ENCODE data around the gene NTN4. TPM values are rescaled to one million over a fixed set of nuclear protein-coding genes. Genes with fewer than 3 reads are reported as not detected.
A peak's percentile ranks its signal among the peaks of the same experiment; 100 is the strongest.
"Not testable (repeated sequence)": the region's sequence is repeated elsewhere in the genome, so short reads cannot be mapped to it uniquely, and the experiment has no call there.

Gene NTN4
- total RNA-seq: 104 and 211 TPM in 2 replicates

DNA sequence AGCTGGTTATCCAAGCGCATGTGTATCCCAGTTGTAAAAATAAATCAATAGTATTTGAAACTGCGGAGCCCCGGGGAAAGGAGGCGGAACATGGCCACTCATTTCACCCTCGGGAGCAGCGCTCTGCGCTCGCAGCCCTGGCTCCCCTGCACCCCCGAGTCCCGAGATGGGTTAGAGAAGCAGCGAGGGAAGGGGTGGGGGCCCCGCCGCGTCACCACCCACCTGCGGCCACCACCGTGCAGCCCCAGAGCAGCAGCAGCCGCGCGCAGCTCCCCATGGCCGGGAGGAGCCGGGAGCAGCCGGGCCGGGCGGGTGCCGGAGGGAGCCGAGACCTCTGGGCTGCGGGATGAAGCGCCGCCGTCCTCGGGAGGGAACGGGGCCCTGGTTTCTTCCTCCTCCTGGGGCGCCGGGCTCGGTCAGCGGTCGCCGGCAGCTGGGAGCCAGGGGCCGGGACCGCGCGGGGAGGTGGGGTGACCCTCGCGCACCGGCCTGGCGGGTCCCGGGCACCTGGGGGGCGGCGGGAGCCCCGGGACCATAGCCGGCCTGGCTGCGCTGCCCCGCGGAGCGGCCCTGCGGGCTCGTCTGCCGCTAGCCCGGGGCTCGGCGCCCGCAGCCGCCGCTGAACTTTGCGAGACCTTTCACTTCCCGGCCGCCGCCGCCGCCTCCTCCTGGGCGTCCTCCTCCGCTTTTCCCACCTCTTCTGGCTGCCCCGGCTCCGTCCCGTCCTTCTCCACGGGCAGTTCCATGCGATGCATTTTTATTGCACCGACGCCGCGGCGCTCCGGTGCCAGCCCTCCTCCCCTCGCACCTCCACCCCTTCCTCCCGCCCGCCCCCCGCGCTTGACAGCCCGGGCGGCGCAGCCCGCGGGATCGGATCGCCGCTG is at the start of gene NTN4:
NTN4 (minus strand) TSS at position 732 of the 884 bp plus-strand sequence; CDS start at position 277, 455 bp downstream.
- no peak for DNase-seq (ENCODE audit: extremely low read depth, low read depth, low spot score)

DNA sequence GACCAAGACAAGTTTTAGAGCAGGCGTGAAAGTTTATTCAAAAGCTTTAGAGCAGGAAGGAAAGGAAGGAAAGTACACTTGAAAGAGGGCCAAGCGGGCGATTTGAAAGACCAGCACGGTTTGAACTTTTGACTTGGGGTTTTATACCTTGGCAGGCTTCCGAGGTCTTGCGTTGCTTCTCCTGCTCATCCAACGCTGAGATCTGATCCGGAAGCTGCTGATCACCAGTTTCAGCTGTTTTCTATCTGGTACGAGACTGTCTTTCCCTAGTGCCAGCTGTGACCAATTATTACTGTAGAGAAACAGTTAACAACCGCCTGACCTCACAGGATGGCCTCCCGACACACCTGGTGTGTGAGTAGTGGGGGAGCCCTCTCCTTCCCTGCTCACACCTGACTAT is 47.6 kb upstream of the NTN4 start:
- DNase-seq (ENCODE audit: extremely low read depth, low read depth, low spot score): no peak

DNA sequence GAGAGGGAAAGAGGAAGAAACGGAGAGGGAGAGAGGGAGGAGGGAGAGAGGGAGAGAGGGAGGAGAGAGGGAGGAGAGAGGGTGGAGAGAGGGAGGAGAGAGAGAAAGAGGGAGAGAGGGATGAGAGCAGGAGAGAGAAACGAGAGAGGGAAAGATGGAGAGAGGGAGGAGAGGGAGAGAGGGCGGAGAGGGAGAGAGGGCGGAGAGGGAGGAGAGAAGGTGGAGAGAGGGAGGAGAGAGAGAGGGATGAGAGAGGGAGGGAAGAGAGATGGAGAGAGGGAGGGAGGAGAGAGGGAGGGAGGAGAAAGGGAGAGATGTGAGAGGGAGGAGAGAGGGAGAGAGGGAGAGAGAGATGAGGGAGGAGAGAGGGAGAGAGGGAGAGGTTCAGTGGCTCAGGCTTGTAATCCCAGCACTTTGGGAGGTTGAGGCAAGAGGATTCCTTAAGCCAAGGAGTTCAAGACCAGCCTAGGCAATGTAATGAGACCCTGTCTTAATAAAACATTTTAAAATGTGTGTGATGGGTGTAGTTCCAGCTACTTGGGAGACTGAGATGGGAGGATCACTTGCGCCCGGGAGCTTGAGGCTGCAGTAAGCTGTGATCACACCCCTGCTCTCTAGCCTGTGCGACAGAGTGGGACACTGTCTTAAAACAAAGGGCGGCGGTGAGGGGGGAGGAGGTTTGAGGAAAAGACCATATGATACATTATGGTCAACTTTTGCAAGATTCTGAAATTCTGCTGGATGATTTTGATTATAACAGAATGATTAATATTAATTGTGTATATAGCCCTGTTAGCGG is 46.9 kb upstream of the NTN4 start:
- no peak for DNase-seq (ENCODE audit: extremely low read depth, low read depth, low spot score)

DNA sequence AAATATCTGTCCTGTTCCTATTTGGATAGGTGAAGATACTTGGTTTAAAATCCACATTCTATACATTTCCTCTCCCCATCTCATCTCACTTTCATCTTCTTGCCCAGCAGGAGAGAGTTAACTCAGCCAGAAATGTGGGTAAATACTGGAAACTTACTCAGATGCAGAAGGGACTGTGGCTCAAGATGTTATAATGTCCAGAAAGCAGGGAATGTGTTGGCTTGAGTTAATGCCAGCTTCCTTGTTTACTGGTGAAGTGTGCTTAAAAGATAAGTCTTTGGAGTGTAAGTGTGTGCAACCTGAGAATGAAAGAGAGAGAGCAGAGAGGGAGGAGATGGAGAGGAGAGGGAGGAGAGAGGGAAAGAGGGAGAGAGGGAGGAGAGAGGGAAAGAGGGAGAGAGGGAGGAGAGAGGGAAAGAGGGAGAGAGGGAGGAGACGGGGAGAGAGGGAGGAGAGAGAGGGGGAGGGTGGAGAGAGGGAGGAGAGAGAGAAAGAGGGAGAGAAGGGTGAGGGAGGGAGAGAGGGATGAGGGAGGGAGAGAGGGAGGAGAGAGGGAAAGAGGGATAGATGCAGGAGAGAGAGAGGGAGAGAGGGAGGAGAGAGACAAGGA is 46.2 kb upstream of the NTN4 start:
- DNase-seq (ENCODE audit: extremely low read depth, low read depth, low spot score): no peak

DNA sequence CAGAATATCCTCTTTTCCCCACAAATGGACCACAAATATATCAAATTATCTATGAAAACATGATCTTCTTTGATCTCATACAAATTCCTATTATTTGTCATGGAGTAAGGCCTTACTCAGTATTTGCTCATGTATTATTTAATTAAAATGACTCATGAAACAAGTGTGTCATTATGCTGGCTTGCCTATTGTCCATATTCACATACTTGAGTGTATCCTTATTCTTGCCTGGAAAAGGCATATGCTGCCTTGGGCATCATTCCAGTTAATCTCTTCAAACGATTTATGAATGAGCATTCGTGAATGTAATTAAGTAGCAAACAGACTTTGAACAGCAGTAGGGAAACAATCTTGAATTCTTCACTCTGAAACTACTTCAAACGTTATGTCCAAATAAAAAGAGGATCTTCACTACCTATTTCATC is 45.6 kb upstream of the NTN4 start:
- DNase-seq (ENCODE audit: extremely low read depth, low read depth, low spot score): no peak

GRCh38 chr12:95834572-95834971 is 44.0 kb upstream of the NTN4 start:
- DNase-seq (ENCODE audit: extremely low read depth, low read depth, low spot score): no peak

- DNase-seq (ENCODE audit: extremely low read depth, low read depth, low spot score): no peak
Measured at GRCh38 chr12:95830335-95831089, 39.9 kb upstream of the NTN4 start.

DNA sequence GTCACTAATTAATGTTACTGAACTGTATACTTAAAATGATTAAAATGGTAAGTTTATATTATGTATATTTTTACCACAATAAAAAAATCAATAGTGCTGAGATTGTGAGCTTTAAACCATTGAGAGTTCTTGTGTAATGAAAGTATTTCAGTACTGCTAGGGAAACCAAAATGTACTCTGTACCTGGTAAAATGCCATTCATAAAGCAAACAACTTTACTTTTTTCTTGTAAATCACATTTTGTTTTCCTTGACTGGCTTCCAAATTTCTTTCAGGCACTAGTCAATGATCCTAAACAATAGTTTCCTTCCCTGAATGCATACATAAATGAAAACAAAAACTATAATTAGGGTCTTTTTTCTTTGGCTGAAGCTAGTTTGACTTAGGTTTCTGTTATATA is 38.8 kb upstream of the NTN4 start:
- DNase-seq (ENCODE audit: extremely low read depth, low read depth, low spot score): no peak

GRCh38 chr12:95820096-95820703 is 29.6 kb upstream of the NTN4 start:
- no peak for DNase-seq (ENCODE audit: extremely low read depth, low read depth, low spot score)

GRCh38 chr12:95815632-95816212 is 25.2 kb upstream of the NTN4 start:
- DNase-seq (ENCODE audit: extremely low read depth, low read depth, low spot score): no peak

GRCh38 chr12:95812155-95812554 is 21.6 kb upstream of the NTN4 start:
- DNase-seq (ENCODE audit: extremely low read depth, low read depth, low spot score): not testable (repeated sequence)

DNA sequence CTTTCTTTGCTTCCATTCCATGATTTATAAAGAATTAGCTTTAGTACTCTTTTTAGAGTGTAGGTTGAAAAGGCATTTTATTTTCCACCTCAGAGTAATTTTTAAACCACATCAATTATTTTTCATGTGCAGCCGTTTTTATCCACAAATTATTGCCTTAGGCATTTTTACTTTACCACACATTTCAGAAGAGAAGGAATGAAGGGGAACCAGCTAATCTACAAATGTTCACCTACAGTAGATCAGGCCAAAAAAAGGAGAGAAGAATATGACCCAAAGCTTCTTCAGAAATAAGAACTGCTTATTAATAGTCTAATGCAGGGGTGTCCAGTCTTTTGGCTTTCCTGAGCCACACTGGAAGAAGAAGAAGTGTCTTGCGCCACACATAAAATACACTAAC is 19.8 kb upstream of the NTN4 start:
- DNase-seq (ENCODE audit: extremely low read depth, low read depth, low spot score): no peak

GRCh38 chr12:95809000-95809680 is 18.6 kb upstream of the NTN4 start:
- DNase-seq (ENCODE audit: extremely low read depth, low read depth, low spot score): no peak

GRCh38 chr12:95808146-95808545 is 17.6 kb upstream of the NTN4 start:
- no peak for DNase-seq (ENCODE audit: extremely low read depth, low read depth, low spot score)

DNA sequence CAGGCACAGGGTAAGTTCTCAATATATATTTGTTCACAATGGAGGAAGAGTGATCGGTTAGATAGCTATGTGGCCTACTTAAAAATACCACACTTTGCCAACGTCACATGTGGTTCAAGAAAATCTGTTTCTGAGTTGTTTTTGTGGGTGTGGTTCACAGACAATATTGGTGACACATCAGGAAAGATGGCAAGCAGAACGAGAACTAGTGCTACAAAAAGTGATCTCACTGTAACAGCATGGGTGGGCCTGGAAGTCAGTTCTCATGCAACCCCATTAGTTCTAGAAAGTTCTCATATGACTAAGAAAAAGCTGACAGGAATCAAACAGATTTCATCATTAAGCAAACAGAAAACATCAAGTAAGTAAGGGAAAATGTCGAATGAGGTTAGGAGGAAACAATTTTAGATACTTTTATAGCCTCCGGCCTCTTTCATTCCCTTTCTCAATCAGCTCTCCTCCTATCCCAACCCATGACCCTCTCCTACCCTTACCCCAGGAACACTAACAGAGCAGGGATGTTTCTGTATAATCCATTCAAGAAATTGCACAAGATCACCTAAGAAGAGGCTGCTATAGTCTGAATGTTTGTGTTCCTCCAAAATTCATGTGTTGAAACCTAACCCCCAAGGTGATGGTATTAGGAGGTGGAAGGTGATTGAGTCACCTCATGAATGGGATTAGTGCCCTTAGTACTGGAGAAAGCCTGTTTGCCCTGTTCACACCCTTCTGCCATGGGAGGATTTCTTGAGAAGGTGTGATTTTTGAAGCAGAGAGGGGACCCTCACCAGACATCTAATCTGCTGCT is 15.5 kb upstream of the NTN4 start:
- no peak for DNase-seq (ENCODE audit: extremely low read depth, low read depth, low spot score)

GRCh38 chr12:95804291-95804690 is 13.7 kb upstream of the NTN4 start:
- DNase-seq (ENCODE audit: extremely low read depth, low read depth, low spot score): no peak

- DNase-seq (ENCODE audit: extremely low read depth, low read depth, low spot score): no peak
Measured at GRCh38 chr12:95803817-95804216, 13.3 kb upstream of the NTN4 start.

GRCh38 chr12:95802482-95803270 is 12.1 kb upstream of the NTN4 start:
- DNase-seq (ENCODE audit: extremely low read depth, low read depth, low spot score): peak; percentile 97
